ENCODE results near the gene ADAM23.

GRCh38 chr2:206565666-206566065 is 122.3 kb downstream of the ADAM23 start:
- TF ChIP-seq POLR2A (IDR thresholded peaks at IDR 0.05) = no peak
- no peak for TF ChIP-seq EP300 (IDR thresholded peaks at IDR 0.05)
- TF ChIP-seq CTCF (IDR thresholded peaks at IDR 0.05) = no peak
- TF ChIP-seq POLR2AphosphoS5 (IDR thresholded peaks at IDR 0.05) = no peak
